Smooth muscle cell of the umbilical artery (primary cell): ENCODE measurements around the gene ARHGEF3. TPM values are rescaled to one million over a fixed set of nuclear protein-coding genes. Genes with fewer than 3 reads are reported as not detected.

Experiments
- total RNA-seq: library from RNA; depleted of rRNA; stranded (reverse); fragments of >200 nt; gene quantifications from 2 replicates; pipeline ENCODE4 v1.2.3, GENCODE V29; 2014

Gene ARHGEF3, protein sequence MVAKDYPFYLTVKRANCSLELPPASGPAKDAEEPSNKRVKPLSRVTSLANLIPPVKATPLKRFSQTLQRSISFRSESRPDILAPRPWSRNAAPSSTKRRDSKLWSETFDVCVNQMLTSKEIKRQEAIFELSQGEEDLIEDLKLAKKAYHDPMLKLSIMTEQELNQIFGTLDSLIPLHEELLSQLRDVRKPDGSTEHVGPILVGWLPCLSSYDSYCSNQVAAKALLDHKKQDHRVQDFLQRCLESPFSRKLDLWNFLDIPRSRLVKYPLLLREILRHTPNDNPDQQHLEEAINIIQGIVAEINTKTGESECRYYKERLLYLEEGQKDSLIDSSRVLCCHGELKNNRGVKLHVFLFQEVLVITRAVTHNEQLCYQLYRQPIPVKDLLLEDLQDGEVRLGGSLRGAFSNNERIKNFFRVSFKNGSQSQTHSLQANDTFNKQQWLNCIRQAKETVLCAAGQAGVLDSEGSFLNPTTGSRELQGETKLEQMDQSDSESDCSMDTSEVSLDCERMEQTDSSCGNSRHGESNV
- 34.4 and 63.3 TPM in 2 replicates for total RNA-seq

DNA sequence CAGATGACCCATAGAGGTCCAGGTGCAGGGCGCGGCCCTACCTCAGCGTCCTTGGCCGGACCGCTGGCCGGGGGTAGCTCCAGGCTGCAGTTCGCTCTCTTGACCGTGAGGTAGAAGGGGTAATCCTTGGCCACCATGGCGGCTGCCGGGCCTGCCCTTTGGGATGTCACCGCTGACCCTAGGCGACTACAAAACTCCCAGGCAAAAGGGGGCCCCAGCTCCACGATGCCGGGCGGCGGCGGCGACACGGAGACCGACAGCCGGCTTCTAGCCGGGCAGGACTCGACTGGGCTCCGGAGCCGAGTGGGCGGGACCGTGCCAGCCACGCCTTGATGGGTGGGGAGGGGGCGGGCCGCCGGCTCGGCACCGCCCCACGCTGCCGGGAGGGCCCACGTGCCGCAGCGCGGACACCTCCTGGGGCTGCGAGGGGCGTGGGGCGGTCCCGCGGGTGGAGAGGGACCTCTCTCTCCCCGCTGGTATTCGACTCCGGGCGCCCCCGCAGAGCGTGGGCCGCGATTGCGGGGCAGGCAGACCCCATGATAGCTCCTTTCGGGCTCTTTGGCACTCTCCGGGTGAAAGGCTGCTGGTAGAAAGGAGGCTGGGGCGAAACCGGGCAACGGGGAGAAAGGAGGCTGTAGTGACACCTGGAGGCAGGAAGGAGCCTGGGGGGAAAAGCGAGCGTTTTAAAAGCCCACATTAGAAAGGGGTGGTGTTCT, at the start of gene ARHGEF3:
TSS of gene ARHGEF3 (minus strand) at position 288 of the 716 bp plus-strand sequence. CDS start at position 137, 151 bp downstream.

DNA sequence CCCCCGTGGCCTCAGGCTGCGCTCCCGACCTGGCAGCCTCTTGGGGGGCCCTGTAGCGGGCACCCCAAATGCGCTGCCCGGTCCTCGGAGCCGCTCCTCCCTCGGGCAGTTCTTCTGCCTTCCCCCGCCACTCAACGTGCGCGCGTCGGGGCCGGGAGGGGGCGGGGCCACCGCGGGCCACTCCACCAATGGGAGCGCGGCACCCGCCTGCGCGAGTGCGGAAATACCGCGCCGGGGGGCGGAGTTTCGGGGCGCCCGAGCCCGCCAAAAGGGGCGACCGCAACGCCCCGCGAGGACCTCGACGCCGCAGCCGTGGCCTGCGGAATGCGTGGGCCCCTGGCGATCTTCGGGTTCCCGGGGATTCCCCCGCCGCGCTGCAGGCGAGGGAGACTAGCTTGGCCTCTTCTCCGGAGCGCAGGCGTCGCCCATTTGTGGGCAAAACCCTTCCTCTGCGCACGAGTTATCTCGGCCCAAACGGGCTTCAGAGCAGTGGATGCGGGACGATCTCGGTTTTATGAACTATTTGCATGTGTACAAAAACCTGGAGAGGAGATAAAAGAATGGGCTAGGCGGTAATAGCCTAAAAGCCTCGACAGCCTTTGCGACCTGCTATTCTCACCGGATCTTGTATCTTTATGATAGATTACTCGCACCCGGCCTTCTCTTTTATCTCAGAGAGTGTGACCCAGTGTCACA, 118.5 kb downstream of the ARHGEF3 start, which contains the start of gene TASOR:
TSS of gene TASOR (minus strand) at position 144 of the 696 bp plus-strand sequence. CDS start 259 bp downstream, outside the sequence.

Other genes starting within 250 kb of the ARHGEF3 start
- gene CCDC66, start 244.8 kb downstream of the ARHGEF3 start, total RNA-seq: 22.0 and 23.5 TPM in 2 replicates
- 68.9 and 91.7 TPM in 2 replicates for gene TASOR, start 118.7 kb downstream of the ARHGEF3 start, total RNA-seq